H9 (cell line): ENCODE results near the gene SRSF12. TPM values are rescaled to one million over a fixed set of nuclear protein-coding genes. Genes with fewer than 3 reads are reported as not detected.

ENCODE experiments used
- DNase-seq: peaks from one replicate; pipeline ENCODE4 v3.0.0-alpha.2; 2017
- H2AFZ ChIP-seq: one replicate; pipeline ENCODE4 v1.6.1; 2013; ENCODE audit warnings: mild to moderate bottlenecking, low read length, control low read depth, moderate library complexity
- H2AK5ac ChIP-seq: 2 replicates; pipeline ENCODE4 v1.6.1; 2013; ENCODE audit warnings: low read length, control low read depth, mixed read lengths; ENCODE audit not compliant: insufficient read length
- H2BK120ac ChIP-seq: one replicate; pipeline ENCODE4 v1.6.1; 2013; ENCODE audit warnings: low read depth, mild to moderate bottlenecking, low read length, control low read depth, inconsistent platforms; ENCODE audit not compliant: poor library complexity, severe bottlenecking
- H2BK12ac ChIP-seq: 2 replicates; pipeline ENCODE4 v1.6.1; 2013; ENCODE audit warnings: low read length, control low read depth, mixed read lengths, low read depth; ENCODE audit not compliant: insufficient read length
- H2BK15ac ChIP-seq: 2 replicates; pipeline ENCODE4 v1.6.1; 2013; ENCODE audit warnings: low read depth, low read length, control low read depth
- H2BK20ac ChIP-seq: one replicate; pipeline ENCODE4 v1.6.1; 2013; ENCODE audit warnings: low read depth, mild to moderate bottlenecking, low read length, control low read depth, inconsistent platforms; ENCODE audit not compliant: poor library complexity, severe bottlenecking
- H2BK5ac ChIP-seq: 2 replicates; pipeline ENCODE4 v1.6.1; 2013; ENCODE audit warnings: low read length, control low read depth, mixed read lengths; ENCODE audit not compliant: insufficient read length
- H3K14ac ChIP-seq: 2 replicates; pipeline ENCODE4 v1.6.1; 2013; ENCODE audit warnings: low read length, control low read depth; ENCODE audit not compliant: insufficient read depth
- H3K18ac ChIP-seq: 2 replicates; pipeline ENCODE4 v1.6.1; 2013; ENCODE audit warnings: low read depth, mild to moderate bottlenecking, mixed read lengths, low read length, control low read depth; ENCODE audit not compliant: insufficient read length
- H3K23ac ChIP-seq: 2 replicates; pipeline ENCODE4 v1.6.1; 2013; ENCODE audit warnings: low read length, control low read depth, mixed read lengths, low read depth; ENCODE audit not compliant: insufficient read length
- H3K23me2 ChIP-seq: 2 replicates; pipeline ENCODE4 v1.6.1; 2013; ENCODE audit warnings: low read depth, mild to moderate bottlenecking, mixed read lengths, low read length, control low read depth; ENCODE audit not compliant: insufficient read length, poor library complexity, severe bottlenecking
- H3K27ac ChIP-seq: 2 replicates; pipeline ENCODE4 v1.5.1; 2013; ENCODE audit warnings: low read length, control low read depth, mixed read lengths, low read depth; ENCODE audit not compliant: insufficient read length
- H3K27me3 ChIP-seq: 2 replicates; pipeline ENCODE4 v1.6.1; 2013; ENCODE audit warnings: low read length, control low read depth, inconsistent platforms; ENCODE audit not compliant: insufficient read depth
- H3K4ac ChIP-seq: 2 replicates; pipeline ENCODE4 v1.6.1; 2013; ENCODE audit warnings: low read depth, mild to moderate bottlenecking, control low read depth, inconsistent platforms, low read length, moderate library complexity
- H3K4me1 ChIP-seq: 2 replicates; pipeline ENCODE4 v1.6.1; 2013; ENCODE audit warnings: low read length, control low read depth, inconsistent platforms; ENCODE audit not compliant: insufficient read depth
- H3K4me2 ChIP-seq: 2 replicates; pipeline ENCODE4 v1.6.1; 2013; ENCODE audit warnings: low read length, control low read depth, mixed read lengths; ENCODE audit not compliant: insufficient read length, insufficient read depth
- H3K56ac ChIP-seq: 2 replicates; pipeline ENCODE4 v1.6.1; 2013; ENCODE audit warnings: low read depth, mild to moderate bottlenecking, mixed read lengths, low read length, control low read depth; ENCODE audit not compliant: insufficient read length
- H3K79me1 ChIP-seq: 2 replicates; pipeline ENCODE4 v1.6.1; 2013; ENCODE audit warnings: low read depth, mild to moderate bottlenecking, moderate library complexity, low read length, control low read depth, inconsistent platforms; ENCODE audit not compliant: insufficient read depth, poor library complexity, severe bottlenecking
- H3K79me2 ChIP-seq: 2 replicates; pipeline ENCODE4 v1.6.1; 2013; ENCODE audit warnings: low read length, control low read depth, inconsistent platforms; ENCODE audit not compliant: insufficient read depth
- H3K9ac ChIP-seq: 2 replicates; pipeline ENCODE4 v1.6.1; 2013; ENCODE audit warnings: low read length, control low read depth, mixed read lengths; ENCODE audit not compliant: insufficient read length; ENCODE audit errors: extremely low read depth
- H3K9me3 ChIP-seq: one replicate; pipeline ENCODE4 v1.6.1; 2013; ENCODE audit warnings: low read depth, low read length, inconsistent platforms; ENCODE audit not compliant: control insufficient read depth
- H3T11ph ChIP-seq: one replicate; pipeline ENCODE4 v1.6.1; 2013; ENCODE audit warnings: mild to moderate bottlenecking, low read length, control low read depth, inconsistent platforms
- H4K20me1 ChIP-seq: one replicate; pipeline ENCODE4 v1.6.1; 2013; ENCODE audit not compliant: control insufficient read depth, insufficient read length, insufficient read depth
- H4K5ac ChIP-seq: 2 replicates; pipeline ENCODE4 v1.6.1; 2013; ENCODE audit warnings: low read depth, mild to moderate bottlenecking, mixed read lengths, low read length, control low read depth; ENCODE audit not compliant: insufficient read length
- H4K8ac ChIP-seq: replicated peaks from 2 replicates; pipeline ENCODE4 v1.6.1; 2013; ENCODE audit warnings: low read length, control low read depth, mixed read lengths, low read depth; ENCODE audit not compliant: insufficient read length
- H4K91ac ChIP-seq: 2 replicates; pipeline ENCODE4 v1.6.1; 2013; ENCODE audit warnings: low read depth, mild to moderate bottlenecking, moderate library complexity, mixed read lengths, low read length, control low read depth; ENCODE audit not compliant: insufficient read length
- H3K27ac Mint-ChIP-seq, 3 experiments: 2 replicates in 2 of 3; 3 replicates in 1 of 3; pipeline ENCODE4 v1.8.0; 2020 to 2021; ENCODE audit warnings: mixed read lengths in 3 of 3, mild to moderate bottlenecking in 1 of 3, moderate library complexity in 1 of 3
- H3K27me3 Mint-ChIP-seq: 2 replicates; pipeline ENCODE4 v1.8.0; 2021; ENCODE audit warnings: low read depth, mild to moderate bottlenecking, moderate library complexity, mixed read lengths
- H3K36me3 Mint-ChIP-seq, 3 experiments: 2 replicates in 2 of 3; 3 replicates in 1 of 3; pipeline ENCODE4 v1.8.0; 2020 to 2021; ENCODE audit warnings: low read depth in 3 of 3, mixed read lengths in 3 of 3; ENCODE audit not compliant: insufficient read depth in 1 of 3
- H3K4me1 Mint-ChIP-seq, 2 experiments: 2 replicates each; pipeline ENCODE4 v1.8.0; 2020; ENCODE audit warnings: mixed read lengths in 2 of 2
- H3K4me3 Mint-ChIP-seq, 2 experiments: 2 replicates in 1 of 2; 3 replicates in 1 of 2; pipeline ENCODE4 v1.8.0; 2020 to 2021; ENCODE audit warnings: mild to moderate bottlenecking in 2 of 2, mixed read lengths in 2 of 2, moderate library complexity in 1 of 2
- H3K9me3 Mint-ChIP-seq, 2 experiments: 2 replicates in 1 of 2; 3 replicates in 1 of 2; pipeline ENCODE4 v1.8.0; 2020; ENCODE audit warnings: mild to moderate bottlenecking in 2 of 2, mixed read lengths in 2 of 2, moderate library complexity in 1 of 2
- WGBS: extraction: QIAGEN DNeasy Blood & Tissue Kit; methylation state at CpG from one replicate; pipeline ENCODE4 v1.1.7; 2013; ENCODE audit warnings: missing lambda C conversion rate, low lambda C conversion rate, mixed read lengths; ENCODE audit not compliant: insufficient read length; ENCODE audit errors: extremely low coverage; 5-methylcytosine and 5-hydroxymethylcytosine counted together
- total RNA-seq: library from RNA; stranded (reverse); gene quantifications from 2 replicates; pipeline ENCODE4 v1.2.1, GENCODE V29; 2021
- TF ChIP-seq, protein P1 (sequence below): fragments of 200-600 bp; sonication (generic); conservative IDR thresholded peaks from 3 replicates; pipeline ENCODE4 v1.8.0; 2021; ENCODE audit warnings: antibody characterized with exemption, mild to moderate bottlenecking

SRSF12 gene
- total RNA-seq, 1 experiment from 2014 or later: 7.6 TPM

GRCh38 chr6:89059227-89059626 lies 58.6 kb downstream of the SRSF12 start:
- Histone ChIP-seq H4K91ac (no peak overlapping the region), H2AK5ac (no peak overlapping the region), H4K8ac (no peak overlapping the region), H3K4me1 (no peaks in the 10 kb centered on the region), H3K4ac (no peak overlapping the region), H2BK120ac (no peak overlapping the region), H2BK15ac (no peak overlapping the region), H3K27me3 (no peaks in the 10 kb centered on the region), H2AFZ (no peak overlapping the region), H4K5ac (no peak overlapping the region), H3K9ac (no peak overlapping the region), H3T11ph (no peak overlapping the region), H3K14ac (no peak overlapping the region), H3K9me3 (no peaks in the 10 kb centered on the region), H3K23ac (no peak overlapping the region), H3K79me1 (no peaks in the 10 kb centered on the region), H3K79me2 (no peaks in the 10 kb centered on the region), H3K56ac (no peak overlapping the region), H3K23me2 (no peaks in the 10 kb centered on the region), H2BK20ac (no peak overlapping the region), H3K27ac (no peak overlapping the region), H2BK5ac (no peak overlapping the region), H3K4me2 (no peak overlapping the region), H2BK12ac (no peak overlapping the region), H4K20me1 (no peaks in the 10 kb centered on the region), H3K18ac (no peak overlapping the region)
- no CpG with 5 or more reads among the region's 12 CpGs for WGBS
- H3K27me3 Mint-ChIP-seq: no peaks in the 10 kb centered on the region; the same call in 1 of the 2 replicates
- H3K36me3 Mint-ChIP-seq: no peaks in the 10 kb centered on the region
- peaks cover 11 to 12% of the 10 kb centered on the region in 2 experiments for H3K4me1 Mint-ChIP-seq
- TF ChIP-seq, protein P1, sequence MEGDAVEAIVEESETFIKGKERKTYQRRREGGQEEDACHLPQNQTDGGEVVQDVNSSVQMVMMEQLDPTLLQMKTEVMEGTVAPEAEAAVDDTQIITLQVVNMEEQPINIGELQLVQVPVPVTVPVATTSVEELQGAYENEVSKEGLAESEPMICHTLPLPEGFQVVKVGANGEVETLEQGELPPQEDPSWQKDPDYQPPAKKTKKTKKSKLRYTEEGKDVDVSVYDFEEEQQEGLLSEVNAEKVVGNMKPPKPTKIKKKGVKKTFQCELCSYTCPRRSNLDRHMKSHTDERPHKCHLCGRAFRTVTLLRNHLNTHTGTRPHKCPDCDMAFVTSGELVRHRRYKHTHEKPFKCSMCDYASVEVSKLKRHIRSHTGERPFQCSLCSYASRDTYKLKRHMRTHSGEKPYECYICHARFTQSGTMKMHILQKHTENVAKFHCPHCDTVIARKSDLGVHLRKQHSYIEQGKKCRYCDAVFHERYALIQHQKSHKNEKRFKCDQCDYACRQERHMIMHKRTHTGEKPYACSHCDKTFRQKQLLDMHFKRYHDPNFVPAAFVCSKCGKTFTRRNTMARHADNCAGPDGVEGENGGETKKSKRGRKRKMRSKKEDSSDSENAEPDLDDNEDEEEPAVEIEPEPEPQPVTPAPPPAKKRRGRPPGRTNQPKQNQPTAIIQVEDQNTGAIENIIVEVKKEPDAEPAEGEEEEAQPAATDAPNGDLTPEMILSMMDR: no peak
- no peak overlapping the region for H3K27ac Mint-ChIP-seq
- no peak overlapping the region for H3K4me3 Mint-ChIP-seq
- DNase-seq: no peak
- H3K9me3 Mint-ChIP-seq: no peaks in the 10 kb centered on the region; a peak in 2 of 5 replicates
